GM10266 (cell line): Measurements from ENCODE around the gene TENM4.

Source experiments
- DNase-seq: peaks from one replicate; pipeline ENCODE4 v3.0.0; 2012; ENCODE audit errors: extremely low spot score
- CTCF ChIP-seq: IDR thresholded peaks from 2 replicates; pipeline ENCODE4 v1.5.1; 2012; ENCODE audit warnings: mild to moderate bottlenecking, low read depth; ENCODE audit not compliant: control insufficient read depth, insufficient read depth; ENCODE audit errors: missing control alignments

The TENM4 gene

GRCh38 chr11:78920329-78920728 lies 520.5 kb downstream of the TENM4 start:
- no peak for TF ChIP-seq CTCF
- DNase-seq: no peak

DNA sequence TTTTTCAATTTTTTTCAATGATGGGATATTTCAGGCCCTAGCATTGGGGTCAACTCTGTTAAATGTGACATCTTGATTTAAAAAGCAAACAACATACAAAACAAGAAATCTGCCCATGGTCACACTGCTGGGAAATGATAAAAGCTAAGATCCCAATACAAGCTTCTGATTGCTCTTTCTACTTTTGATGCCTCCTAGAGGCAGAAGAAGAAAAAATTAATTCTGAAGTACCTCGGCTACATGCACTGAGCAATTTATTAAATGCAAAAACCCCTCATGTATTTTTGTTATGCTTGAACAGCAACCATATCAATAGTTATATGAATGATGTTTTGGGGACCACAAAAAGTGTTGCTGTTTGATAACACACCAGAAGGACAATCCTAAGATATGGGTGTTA lies 524.1 kb downstream of the TENM4 start:
- no peak for TF ChIP-seq CTCF
- no peak for DNase-seq

DNA sequence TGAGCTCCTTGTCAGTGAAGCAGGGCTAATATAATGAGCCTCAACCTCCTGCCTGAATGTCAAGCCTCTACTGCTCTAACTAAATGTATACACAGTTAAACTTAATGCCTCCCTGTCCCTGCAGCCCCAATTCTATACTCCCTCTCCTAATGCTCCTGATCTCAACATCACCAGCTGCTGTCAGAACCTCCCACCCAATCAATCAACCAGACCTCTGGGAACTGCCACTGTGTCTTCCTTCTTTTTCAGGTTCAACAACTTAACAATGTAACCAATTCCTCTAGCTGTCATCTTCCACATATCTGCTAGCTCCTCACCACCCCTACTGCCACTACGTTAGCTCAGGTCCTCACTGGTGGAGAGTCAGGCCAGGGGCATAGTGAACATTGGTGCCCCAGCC lies 526.3 kb downstream of the TENM4 start:
- no peak for DNase-seq
- no peak for TF ChIP-seq CTCF

GRCh38 chr11:78912778-78913177 lies 528.1 kb downstream of the TENM4 start:
- no peak for TF ChIP-seq CTCF
- DNase-seq: no peak

GRCh38 chr11:78910322-78910721 lies 530.5 kb downstream of the TENM4 start:
- no peak for TF ChIP-seq CTCF
- no peak for DNase-seq

GRCh38 chr11:78909386-78909785 lies 531.4 kb downstream of the TENM4 start:
- DNase-seq: no peak
- TF ChIP-seq CTCF: no peak

DNA sequence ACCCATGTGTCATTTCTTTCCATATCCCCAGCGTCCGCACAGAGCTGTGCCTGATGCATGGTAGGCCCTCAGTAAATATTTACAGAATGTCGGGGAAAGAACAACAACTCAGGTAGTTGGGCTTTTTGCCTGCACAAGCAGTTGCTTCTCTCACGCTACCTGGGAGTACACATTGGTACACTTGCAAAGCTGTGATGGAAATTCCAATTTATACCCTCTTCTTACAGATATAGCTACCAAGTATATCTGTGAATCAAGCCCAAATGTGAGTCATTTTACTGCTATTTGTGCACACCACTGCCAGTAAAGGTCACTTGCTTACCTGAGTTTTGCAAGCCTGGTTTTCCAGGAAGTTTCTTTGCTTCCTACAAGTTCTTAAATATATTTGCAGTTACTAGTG lies 533.2 kb downstream of the TENM4 start:
- no peak for DNase-seq
- TF ChIP-seq CTCF: no peak
